IMR-90 (cell line): ENCODE measurements around the gene FADS2. TPM values are rescaled to one million over a fixed set of nuclear protein-coding genes. Genes with fewer than 3 reads are reported as not detected.

Experiments used
- ATAC-seq: fragments of 200-7000 bp; cut with Tn5 transposase; 2 replicates; pipeline ENCODE4 v1.9.1; 2020; ENCODE audit warnings: low read depth, mild to moderate bottlenecking, moderate library complexity
- BruUV-seq: library from RNA; stranded (reverse); fragments of 400-500 nt; replicated peaks from 2 replicates; lab custom pipeline; 2021; lab: Mats Ljungman, UMichigan
- CTCF ChIA-PET: fragments of 300-600 bp; formaldehyde crosslinking; extraction: SDS; loops from one replicate; lab custom pipeline; 2021; ENCODE audit warnings: antibody characterized with exemption; lab: Yijun Ruan, JAX
- POLR2A ChIA-PET: fragments of 300-600 bp; sonication (Branson Sonifier 250); formaldehyde crosslinking; loops from one replicate; lab custom pipeline; 2022; ENCODE audit warnings: antibody characterized with exemption; ENCODE audit not compliant: unreplicated experiment; lab: Charles Lee
- DNase-seq: peaks from one replicate; pipeline ENCODE4 v3.0.0; 2013
- H2AFZ ChIP-seq: replicated peaks from 2 replicates; pipeline ENCODE3; 2013; ENCODE audit warnings: low read length, mild to moderate bottlenecking; ENCODE audit not compliant: poor library complexity
- H2AK5ac ChIP-seq: 2 replicates; pipeline ENCODE4 v1.6.1; 2013; ENCODE audit warnings: low read depth, low read length, inconsistent platforms
- H2AK9ac ChIP-seq: replicated peaks from 2 replicates; pipeline ENCODE3; 2013; ENCODE audit warnings: mild to moderate bottlenecking, low read depth, low read length, moderate library complexity; ENCODE audit not compliant: poor library complexity
- H2BK120ac ChIP-seq: 2 replicates; pipeline ENCODE4 v1.6.1; 2013; ENCODE audit warnings: low read depth, low read length, inconsistent platforms
- H2BK15ac ChIP-seq: 3 replicates; pipeline ENCODE4 v1.6.1; 2013; ENCODE audit warnings: low read depth, low read length, inconsistent platforms
- H2BK20ac ChIP-seq: 2 replicates; pipeline ENCODE4 v1.6.1; 2013; ENCODE audit warnings: low read depth, mild to moderate bottlenecking, inconsistent platforms, low read length, moderate library complexity
- H2BK5ac ChIP-seq: 2 replicates; pipeline ENCODE4 v1.6.1; 2013; ENCODE audit warnings: mild to moderate bottlenecking, low read depth, low read length, inconsistent platforms; ENCODE audit not compliant: poor library complexity, severe bottlenecking
- H3K14ac ChIP-seq: replicated peaks from 2 replicates; pipeline ENCODE4 v1.6.1; 2013; ENCODE audit warnings: low read depth, low read length, inconsistent platforms
- H3K18ac ChIP-seq: 2 replicates; pipeline ENCODE4 v1.6.1; 2013; ENCODE audit warnings: low read depth, low read length, control low read depth
- H3K23ac ChIP-seq: 2 replicates; pipeline ENCODE4 v1.6.1; 2013; ENCODE audit warnings: low read depth, low read length, inconsistent platforms
- H3K27ac ChIP-seq: 2 replicates; pipeline ENCODE4 v1.5.1; 2013; ENCODE audit warnings: mild to moderate bottlenecking, control low read depth, low read length; ENCODE audit not compliant: insufficient read depth
- H3K27me3 ChIP-seq: 2 replicates; pipeline ENCODE4 v1.6.1; 2013; ENCODE audit warnings: low read length; ENCODE audit not compliant: control insufficient read depth, insufficient read depth
- H3K36me3 ChIP-seq: 2 replicates; pipeline ENCODE4 v1.6.1; 2013; ENCODE audit warnings: low read length, mixed read lengths; ENCODE audit not compliant: control insufficient read depth, insufficient read depth
- H3K4ac ChIP-seq: 2 replicates; pipeline ENCODE4 v1.6.1; 2013; ENCODE audit warnings: low read depth, low read length, inconsistent platforms
- H3K4me1 ChIP-seq: 2 replicates; pipeline ENCODE4 v1.6.1; 2013; ENCODE audit warnings: low read length, mixed read lengths; ENCODE audit not compliant: control insufficient read depth, insufficient read depth
- H3K4me2 ChIP-seq: 2 replicates; pipeline ENCODE4 v1.6.1; 2013; ENCODE audit warnings: low read depth, mild to moderate bottlenecking, control low read depth, low read length, moderate library complexity
- H3K4me3 ChIP-seq: 2 replicates; pipeline ENCODE4 v1.5.1; 2013; ENCODE audit warnings: low read depth, mild to moderate bottlenecking, control low read depth, low read length, moderate library complexity; ENCODE audit not compliant: insufficient read depth
- H3K56ac ChIP-seq: 2 replicates; pipeline ENCODE4 v1.6.1; 2013; ENCODE audit warnings: low read length, inconsistent platforms; ENCODE audit not compliant: insufficient read depth; ENCODE audit errors: extremely low read depth
- H3K79me1 ChIP-seq, 2 experiments: 2 replicates each; pipeline ENCODE4 v1.6.1; 2013; ENCODE audit warnings: low read length in 2 of 2, inconsistent platforms in 1 of 2, low read depth in 1 of 2
- H3K9ac ChIP-seq: 2 replicates; pipeline ENCODE4 v1.6.1; 2013; ENCODE audit warnings: low read depth, low read length, control low read depth
- H3K9me1 ChIP-seq: 2 replicates; pipeline ENCODE4 v1.6.1; 2013; ENCODE audit warnings: low read length, inconsistent platforms; ENCODE audit not compliant: insufficient read depth
- H3K9me3 ChIP-seq: 2 replicates; pipeline ENCODE4 v1.6.1; 2013; ENCODE audit warnings: low read length; ENCODE audit not compliant: control insufficient read depth, insufficient read depth
- H4K20me1 ChIP-seq: 2 replicates; pipeline ENCODE4 v1.6.1; 2013; ENCODE audit warnings: low read length, inconsistent platforms; ENCODE audit not compliant: insufficient read depth
- H4K5ac ChIP-seq: 2 replicates; pipeline ENCODE4 v1.6.1; 2013; ENCODE audit warnings: mild to moderate bottlenecking, low read depth, low read length, control low read depth
- H4K8ac ChIP-seq, 2 experiments: 2 replicates each; pipeline ENCODE4 v1.6.1; 2013; ENCODE audit warnings: low read depth in 2 of 2, low read length in 2 of 2, control low read depth in 1 of 2, inconsistent platforms in 1 of 2
- H4K91ac ChIP-seq: 2 replicates; pipeline ENCODE4 v1.6.1; 2013; ENCODE audit warnings: low read depth, low read length, inconsistent platforms; ENCODE audit not compliant: insufficient read depth
- BHLHE40 ChIP-seq: fragments of 150-350 bp; IDR thresholded peaks from 2 replicates; pipeline ENCODE4 v1.6.1; 2016; ENCODE audit warnings: mild to moderate bottlenecking, low read depth, low read length
- CHD1 ChIP-seq: IDR thresholded peaks from 2 replicates; pipeline ENCODE4 v1.6.1; 2012; ENCODE audit warnings: low read depth, low read length, improper control_type of control experiment
- CTCF ChIP-seq: conservative IDR thresholded peaks from 2 replicates; pipeline ENCODE4 v1.5.1; 2012; ENCODE audit warnings: mild to moderate bottlenecking, low read depth, low read length, improper control_type of control experiment
- RFX5 ChIP-seq: IDR thresholded peaks from 2 replicates; pipeline ENCODE4 v1.8.0; 2012; ENCODE audit warnings: low read depth, mild to moderate bottlenecking, low read length, moderate library complexity
- SMC3 ChIP-seq: fragments of 150-350 bp; IDR thresholded peaks from 2 replicates; pipeline ENCODE4 v1.6.1; 2016; ENCODE audit warnings: low read depth, mild to moderate bottlenecking, antibody characterized with exemption, low read length, moderate library complexity
- USF2 ChIP-seq: fragments of 150-350 bp; IDR thresholded peaks from 2 replicates; pipeline ENCODE4 v1.6.1; 2017; ENCODE audit warnings: mild to moderate bottlenecking, antibody characterized with exemption, low read length, low read depth
- WGBS, 2 experiments: methylation state at CpG; one replicate each; pipeline versions ENCODE4 v1.1.5 to v1.1.7; 2013; ENCODE audit warnings: missing lambda C conversion rate in 2 of 2; ENCODE audit not compliant: insufficient read length in 1 of 2; ENCODE audit errors: extremely low coverage in 2 of 2; 5-methylcytosine and 5-hydroxymethylcytosine counted together
- dilution Hi-C: fragments of 300-500 bp; cut with HindIII; formaldehyde crosslinking; loops from one replicate; pipeline ENCODE4 v1.14.3; 2018; ENCODE audit warnings: low sequenced_read_pairs; ENCODE audit not compliant: unreplicated experiment
- in situ Hi-C: fragments of 300-500 bp; cut with MboI; formaldehyde crosslinking; loops from 3 replicates; pipeline ENCODE4 v1.14.3; 2019; ENCODE audit warnings: low sequenced_read_pairs, inconsistent platforms, mixed read lengths
- intact Hi-C: fragments of 100-400 bp; cut with micrococcal nuclease; formaldehyde crosslinking; loops from 2 replicates; pipeline ENCODE4 v1.10.0; 2022
- polyA plus RNA-seq, 3 experiments: library from polyadenylated mRNA; depleted of rRNA; stranded (reverse); fragments of >200 nt; gene quantifications; 2 replicates each; pipeline ENCODE4 v1.2.3, GENCODE V29; 2012; ENCODE audit warnings: low replicate concordance in 1 of 3
- total RNA-seq: library from RNA; depleted of rRNA; stranded (reverse); fragments of >200 nt; gene quantifications from 2 replicates; pipeline ENCODE4 v1.2.3, GENCODE V29; 2012

The FADS2 gene
- total and polyA plus RNA-seq, 2 of the 4 experiments (the other 2 are of a cell fraction): 33.3 to 88.4 TPM

GRCh38 chr11:61826930-61827570 is 1.1 kb upstream of the FADS2 start:
- peak overlapping the region; percentile 79 to 99 for H4K8ac ChIP-seq
- peak overlapping the region; percentile 85 for H4K91ac ChIP-seq
- no peaks in the 10 kb centered on the region for H3K9me3 ChIP-seq
- H3K4me2 ChIP-seq: peak overlapping the region; percentile 77
- H3K9me1 ChIP-seq: peaks cover 16% of the 10 kb centered on the region
- peak overlapping the region; percentile 56 for H2BK120ac ChIP-seq
- peak overlapping the region; percentile 72 for H3K4me3 ChIP-seq
- peak overlapping the region; percentile 59 for H3K9ac ChIP-seq
- in situ Hi-C loops (no loop called here), dilution Hi-C loops (no loop called here), intact Hi-C loops (loop anchor here (2.0 kb wide), 1 partner anchor 30 kb away; no protein-coding TSS in a partner anchor)
- H3K56ac ChIP-seq: peak overlapping the region; percentile 61
- 39% methylated on average over 9 of the region's 23 CpGs; no CpG with 5 or more reads in 1 of the 2 experiments for WGBS, 2 experiments
- H2BK5ac ChIP-seq: peak overlapping the region; percentile 2
- BruUV-seq: no TSS peak
- peak overlapping the region; percentile 96 for H3K14ac ChIP-seq
- peak overlapping the region; percentile 41; the same call in 1 of the 2 replicates for H2BK20ac ChIP-seq
- no peak for DNase-seq
- no peaks in the 10 kb centered on the region for H3K27me3 ChIP-seq
- TF ChIP-seq BHLHE40 (no peak), USF2 (no peak), CTCF (no peak), RFX5 (no peak), CHD1 (no peak), SMC3 (no peak)
- H2AFZ ChIP-seq: peak overlapping the region; percentile 95
- ChIA-PET CTCF (interaction anchor here (1.0 kb wide), 1 partner anchor 57 kb away, joined by 3 read pairs; no protein-coding TSS in a partner anchor), POLR2A (no interaction called here)
- peak overlapping the region; percentile 27; the same call in 1 of the 2 replicates for H3K18ac ChIP-seq
- H4K20me1 ChIP-seq: peaks cover 23% of the 10 kb centered on the region; the same call in 1 of the 2 replicates
- H3K23ac ChIP-seq: peak overlapping the region; percentile 95
- peak overlapping the region; percentile 77 for H2AK9ac ChIP-seq
- no peaks in the 10 kb centered on the region for H3K36me3 ChIP-seq
- H3K4me1 ChIP-seq: peaks cover 11% of the 10 kb centered on the region; the same call in 1 of the 2 replicates
- ATAC-seq: no peak
- peak overlapping the region; percentile 50 for H3K27ac ChIP-seq
- peak overlapping the region; percentile 99 for H2AK5ac ChIP-seq
- H2BK15ac ChIP-seq: peak overlapping the region; percentile 62; the same call in 2 of the 3 replicates
- H3K4ac ChIP-seq: peak overlapping the region; percentile 90
- H3K79me1 ChIP-seq: peaks cover 19 to 49% of the 10 kb centered on the region in 2 experiments
- H4K5ac ChIP-seq: peak overlapping the region; percentile 57
